ENCODE data around the gene SMURF1. TPM values are rescaled to one million over a fixed set of nuclear protein-coding genes. Genes with fewer than 3 reads are reported as not detected.

Gene SMURF1
- total RNA-seq, 1 donor from 2014 or later: 22.1 TPM

DNA sequence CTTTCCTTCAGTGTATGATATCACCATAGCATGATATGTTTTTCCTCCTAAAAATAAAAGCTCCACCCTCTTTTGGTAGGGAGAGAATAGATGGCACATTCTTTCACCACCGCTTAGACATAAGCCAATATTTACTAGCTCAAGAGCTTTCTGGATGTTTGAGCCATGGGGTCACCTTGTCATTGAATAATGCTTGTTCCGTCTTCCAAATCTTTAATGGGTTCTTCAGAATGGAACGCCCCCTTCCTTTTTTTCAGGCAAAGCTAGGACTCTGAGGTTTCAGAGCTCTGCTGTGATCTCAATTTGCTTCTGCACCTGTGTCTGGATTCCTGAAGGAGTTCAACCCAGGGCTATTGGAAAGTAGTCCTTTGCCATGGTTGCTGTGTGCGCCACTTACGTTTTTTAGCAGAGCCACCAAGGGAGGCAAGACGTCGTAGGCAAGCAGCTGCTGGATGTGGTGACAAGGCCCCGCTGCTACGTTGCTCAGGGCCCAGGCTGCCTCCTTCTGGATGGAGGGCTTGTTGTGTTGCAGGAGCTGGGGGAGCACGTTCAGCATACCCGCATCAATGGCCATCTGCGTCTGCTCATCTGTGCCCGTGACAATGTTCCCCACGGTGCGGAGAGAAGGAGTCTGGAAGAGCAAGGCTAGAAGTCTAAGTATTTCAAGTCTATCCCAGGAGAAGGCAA is 40.8 kb upstream of the SMURF1 start:
- Mint-ChIP-seq H3K27ac (no peak overlapping the region), H3K4me1 (ENCODE audit: unreplicated experiment) (no peaks in the 10 kb centered on the region), H3K9me3 (no peaks in the 10 kb centered on the region), H3K4me3 (no peak overlapping the region), H3K36me3 (no peaks in the 10 kb centered on the region), H3K27me3 (no peaks in the 10 kb centered on the region)
- TF ChIP-seq, protein P1, sequence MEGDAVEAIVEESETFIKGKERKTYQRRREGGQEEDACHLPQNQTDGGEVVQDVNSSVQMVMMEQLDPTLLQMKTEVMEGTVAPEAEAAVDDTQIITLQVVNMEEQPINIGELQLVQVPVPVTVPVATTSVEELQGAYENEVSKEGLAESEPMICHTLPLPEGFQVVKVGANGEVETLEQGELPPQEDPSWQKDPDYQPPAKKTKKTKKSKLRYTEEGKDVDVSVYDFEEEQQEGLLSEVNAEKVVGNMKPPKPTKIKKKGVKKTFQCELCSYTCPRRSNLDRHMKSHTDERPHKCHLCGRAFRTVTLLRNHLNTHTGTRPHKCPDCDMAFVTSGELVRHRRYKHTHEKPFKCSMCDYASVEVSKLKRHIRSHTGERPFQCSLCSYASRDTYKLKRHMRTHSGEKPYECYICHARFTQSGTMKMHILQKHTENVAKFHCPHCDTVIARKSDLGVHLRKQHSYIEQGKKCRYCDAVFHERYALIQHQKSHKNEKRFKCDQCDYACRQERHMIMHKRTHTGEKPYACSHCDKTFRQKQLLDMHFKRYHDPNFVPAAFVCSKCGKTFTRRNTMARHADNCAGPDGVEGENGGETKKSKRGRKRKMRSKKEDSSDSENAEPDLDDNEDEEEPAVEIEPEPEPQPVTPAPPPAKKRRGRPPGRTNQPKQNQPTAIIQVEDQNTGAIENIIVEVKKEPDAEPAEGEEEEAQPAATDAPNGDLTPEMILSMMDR (conservative IDR thresholded peaks at IDR 0.05): no peak
- no peak for DNase-seq (ENCODE audit: extremely low spot score, unreplicated experiment)

DNA sequence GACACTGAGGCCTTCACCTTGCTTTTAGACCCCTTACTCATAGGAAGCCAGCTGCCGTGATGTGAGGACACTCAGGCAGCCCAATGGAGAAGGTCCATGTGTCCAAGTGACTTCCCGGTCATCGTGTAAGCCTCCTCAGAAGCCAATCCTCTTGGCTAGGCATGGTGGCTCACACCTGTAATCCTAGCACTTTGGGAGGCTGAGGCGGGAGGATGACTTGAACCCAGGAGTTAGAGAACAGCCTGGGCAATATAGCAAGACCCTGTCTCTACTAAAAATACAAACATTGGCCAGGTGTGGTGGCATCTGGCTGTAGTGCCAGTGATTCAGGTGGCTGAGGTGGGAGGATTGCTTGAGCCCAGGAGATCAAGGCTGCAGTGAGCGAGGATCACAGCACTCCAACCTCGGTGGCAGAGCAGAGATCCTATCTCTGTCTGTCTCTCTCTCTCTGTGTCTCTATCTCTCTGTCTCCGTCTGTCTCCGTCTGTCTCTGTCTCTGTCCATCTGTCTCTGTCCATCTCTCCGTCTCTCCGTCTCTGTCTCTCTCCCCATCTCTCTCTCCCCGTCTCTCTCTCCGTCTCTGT is 36.3 kb upstream of the SMURF1 start:
- H3K27me3 Mint-ChIP-seq: peaks cover 3% of the 10 kb centered on the region

DNA sequence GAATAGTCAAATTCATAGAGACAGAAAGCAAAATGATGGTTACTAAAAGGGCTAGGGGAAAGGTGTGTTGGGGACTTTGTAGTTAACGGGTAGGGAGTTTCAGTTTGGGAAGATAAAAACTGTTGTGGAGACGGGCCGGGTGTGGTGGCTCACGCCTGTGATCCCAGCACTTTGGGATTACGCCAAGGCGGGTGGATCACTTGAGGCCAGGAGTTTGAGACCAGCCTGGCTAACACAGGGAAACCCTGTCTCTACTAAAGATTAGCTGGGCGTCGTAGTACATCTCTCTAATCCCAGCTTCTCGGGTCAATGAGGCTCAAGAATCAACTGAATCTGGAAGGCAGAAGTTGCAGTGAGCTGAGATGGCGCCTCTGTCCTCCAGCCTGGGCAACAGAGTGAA is 33.3 kb upstream of the SMURF1 start:
- Mint-ChIP-seq H3K27ac (no peak overlapping the region), H3K4me3 (no peak overlapping the region), H3K4me1 (ENCODE audit: unreplicated experiment) (no peaks in the 10 kb centered on the region), H3K36me3 (no peaks in the 10 kb centered on the region), H3K9me3 (no peaks in the 10 kb centered on the region), H3K27me3 (peaks cover 10% of the 10 kb centered on the region)
- TF ChIP-seq, protein P1 (conservative IDR thresholded peaks at IDR 0.05): no peak
- no peak for DNase-seq (ENCODE audit: extremely low spot score, unreplicated experiment)

More for the DNA sequence above, 36.3 kb upstream of the SMURF1 start:
- Mint-ChIP-seq H3K27ac (no peak overlapping the region), H3K9me3 (no peaks in the 10 kb centered on the region), H3K36me3 (no peaks in the 10 kb centered on the region), H3K4me1 (ENCODE audit: unreplicated experiment) (no peaks in the 10 kb centered on the region), H3K4me3 (no peak overlapping the region)
- DNase-seq (ENCODE audit: extremely low spot score, unreplicated experiment): no peak
- TF ChIP-seq, protein P1 (conservative IDR thresholded peaks at IDR 0.05): no peak

DNA sequence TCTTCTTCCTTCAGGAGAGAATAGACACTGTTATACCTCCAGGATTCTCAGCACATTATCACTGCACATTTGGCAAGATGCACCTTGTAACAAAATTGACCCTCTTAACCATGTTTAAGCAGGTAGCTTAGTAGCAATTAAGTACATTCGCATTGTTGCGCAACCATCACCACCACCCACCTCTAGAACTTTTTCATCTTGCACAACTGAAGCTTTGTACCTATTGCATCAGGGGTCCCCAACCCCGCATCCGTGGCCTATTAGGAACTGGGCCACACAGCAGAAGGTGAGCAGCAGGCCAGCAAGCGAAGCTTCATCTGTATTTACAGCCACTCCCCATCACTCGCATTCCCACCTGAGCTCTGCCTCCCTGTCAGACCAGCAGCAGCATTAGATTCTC is 29.9 kb upstream of the SMURF1 start:
- H3K4me1 Mint-ChIP-seq (ENCODE audit: unreplicated experiment): no peaks in the 10 kb centered on the region
- no peaks in the 10 kb centered on the region for H3K36me3 Mint-ChIP-seq
- no peaks in the 10 kb centered on the region for H3K9me3 Mint-ChIP-seq
- H3K4me3 Mint-ChIP-seq: no peak overlapping the region
- DNase-seq (ENCODE audit: extremely low spot score, unreplicated experiment): no peak
- H3K27me3 Mint-ChIP-seq: peaks cover 10% of the 10 kb centered on the region
- TF ChIP-seq, protein P1 (conservative IDR thresholded peaks at IDR 0.05): no peak
- H3K27ac Mint-ChIP-seq: no peak overlapping the region

DNA sequence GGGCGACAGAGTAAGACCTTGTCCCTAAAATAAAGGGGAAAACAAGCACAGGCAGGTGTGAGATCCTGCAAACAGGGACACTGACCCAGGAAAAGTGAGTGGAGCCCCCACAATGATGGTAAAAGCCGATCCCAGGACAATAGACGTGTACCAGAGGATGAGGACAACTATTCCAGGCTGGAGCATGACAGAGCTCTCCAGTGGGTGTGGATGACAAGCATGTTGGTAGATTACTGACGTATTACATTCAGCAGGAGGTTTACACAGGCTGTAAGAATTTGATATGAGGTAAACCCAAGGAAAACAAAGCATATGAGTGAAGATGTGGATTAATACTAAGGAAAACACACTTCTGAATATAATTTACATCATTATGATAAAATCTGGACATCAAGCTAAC is 27.8 kb upstream of the SMURF1 start:
- Mint-ChIP-seq H3K27ac (no peak overlapping the region), H3K27me3 (peaks cover 7% of the 10 kb centered on the region), H3K4me3 (no peak overlapping the region), H3K36me3 (no peaks in the 10 kb centered on the region), H3K4me1 (ENCODE audit: unreplicated experiment) (no peaks in the 10 kb centered on the region), H3K9me3 (no peaks in the 10 kb centered on the region)
- no peak for DNase-seq (ENCODE audit: extremely low spot score, unreplicated experiment)
- TF ChIP-seq, protein P1 (conservative IDR thresholded peaks at IDR 0.05): no peak
